Activated CD8-positive, alpha-beta T cell treated with anti-CD3 and anti-CD28 coated beads for 36 hours (primary cell): ENCODE measurements around the gene ABHD2. TPM values are rescaled to one million over a fixed set of nuclear protein-coding genes. Genes with fewer than 3 reads are reported as not detected.
"Not testable (repeated sequence)": the region's sequence is repeated elsewhere in the genome, so short reads cannot be mapped to it uniquely, and the experiment has no call there.

Experiments
- ATAC-seq: fragments of 200-7000 bp; cut with Tn5 transposase; one replicate; pipeline ENCODE4 v1.10.0; 2021; ENCODE audit warnings: mild to moderate bottlenecking, moderate library complexity
- CTCF ChIA-PET: fragments of 350-600 bp; sonication (Branson Sonifier 250); formaldehyde crosslinking; loops from one replicate; lab custom pipeline; 2021; ENCODE audit warnings: antibody characterized with exemption; lab: Charles Lee
- POLR2A ChIA-PET: fragments of 350-600 bp; sonication (Branson Sonifier 250); formaldehyde crosslinking; loops from one replicate; lab custom pipeline; 2021; ENCODE audit warnings: antibody characterized with exemption; lab: Charles Lee
- DNase-seq: peaks from one replicate; pipeline ENCODE4 v3.0.0-alpha.2; 2020
- H3K27ac Mint-ChIP-seq: one replicate; pipeline ENCODE4 v1.8.0; 2021; ENCODE audit warnings: mild to moderate bottlenecking, mixed read lengths
- H3K27me3 Mint-ChIP-seq: one replicate; pipeline ENCODE4 v1.8.0; 2021; ENCODE audit warnings: mixed read lengths
- H3K36me3 Mint-ChIP-seq: one replicate; pipeline ENCODE4 v1.8.0; 2021; ENCODE audit warnings: low read depth, mixed read lengths
- H3K4me1 Mint-ChIP-seq: one replicate; pipeline ENCODE4 v1.8.0; 2021; ENCODE audit warnings: low read depth, mixed read lengths
- H3K4me3 Mint-ChIP-seq: one replicate; pipeline ENCODE4 v1.8.0; 2021; ENCODE audit warnings: mild to moderate bottlenecking, moderate library complexity, mixed read lengths
- H3K9me3 Mint-ChIP-seq: one replicate; pipeline ENCODE4 v1.8.0; 2021; ENCODE audit warnings: mixed read lengths
- CTCF ChIP-seq: fragments of 200-600 bp; IDR thresholded peaks from one replicate; pipeline ENCODE4 v1.8.0; 2022; ENCODE audit warnings: antibody characterized with exemption, mild to moderate bottlenecking
- intact Hi-C: fragments of 100-400 bp; cut with micrococcal nuclease; formaldehyde crosslinking; loops from one replicate; pipeline ENCODE4 v1.10.0; 2022
- total RNA-seq, 2 experiments: library from RNA; stranded (reverse); gene quantifications; one replicate each; pipeline ENCODE4 v1.2.3, GENCODE V29; 2021

The ABHD2 gene
- total RNA-seq, 2 experiments from 2014 or later: 36.8 to 38.9 TPM

DNA sequence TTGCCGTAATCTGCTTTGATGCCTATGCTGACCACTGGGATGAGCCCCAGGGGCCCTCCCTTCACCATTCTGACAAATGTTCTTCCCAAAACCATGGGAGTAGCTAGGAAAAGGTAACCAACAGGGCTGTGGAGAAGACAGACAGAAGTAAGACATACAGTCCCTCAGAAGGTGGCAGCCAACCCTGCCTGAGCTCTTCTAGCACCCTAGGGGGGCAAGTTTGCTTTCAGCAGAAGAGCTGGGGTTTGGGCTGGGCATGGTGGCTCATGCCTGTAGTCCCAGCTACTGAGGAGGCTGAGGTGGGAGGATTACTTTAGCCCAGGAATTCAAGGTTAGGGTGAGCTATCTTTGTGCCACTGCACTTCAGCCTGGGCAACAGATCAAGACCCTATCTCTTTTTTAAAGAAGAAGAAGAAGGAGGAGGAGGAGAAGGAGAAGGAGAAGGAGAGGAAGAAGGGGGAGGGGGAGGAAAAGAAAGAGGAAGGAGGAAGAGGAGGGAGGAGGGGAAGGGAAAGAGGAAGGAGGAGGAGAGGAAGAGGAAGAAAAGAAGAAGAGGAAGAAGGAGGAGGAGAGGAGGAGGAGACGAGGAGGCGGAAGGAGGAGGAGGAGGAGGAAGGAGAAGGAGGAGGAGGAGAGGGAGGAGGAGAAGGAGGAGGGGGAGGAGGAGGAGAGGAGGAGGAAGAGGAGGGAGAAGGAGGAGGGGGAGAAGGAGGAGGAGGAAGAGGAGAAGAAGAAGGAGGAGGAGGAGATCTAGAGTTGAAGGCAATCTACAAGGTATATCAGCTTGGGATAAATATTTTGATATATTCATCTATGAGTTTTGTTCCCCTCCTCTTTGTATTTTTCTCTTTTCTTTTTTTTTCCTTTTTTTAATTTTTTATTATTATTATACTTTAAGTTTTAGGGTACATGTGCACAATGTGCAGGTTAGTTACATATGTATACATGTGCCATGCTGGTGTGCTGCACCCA lies 44.9 kb upstream of the ABHD2 start:
- ATAC-seq: no peak
- no peak overlapping the region for H3K27ac Mint-ChIP-seq
- H3K9me3 Mint-ChIP-seq: no peaks in the 10 kb centered on the region
- peaks cover 2% of the 10 kb centered on the region for H3K4me1 Mint-ChIP-seq
- ChIA-PET CTCF (interaction anchor here (0.6 to 1.1 kb wide), 3 partner anchors 15 to 345 kb away, joined by 3 to 4 read pairs (median 4); no protein-coding TSS in a partner anchor), POLR2A (interaction anchor here (0.8 kb wide), 1 partner anchor 17 kb away, joined by 4 read pairs; no protein-coding TSS in a partner anchor)
- intact Hi-C loops: no loop called here
- no peaks in the 10 kb centered on the region for H3K36me3 Mint-ChIP-seq
- DNase-seq: no peak
- no peak overlapping the region for H3K4me3 Mint-ChIP-seq
- H3K27me3 Mint-ChIP-seq: peaks cover 4% of the 10 kb centered on the region
- no peak for TF ChIP-seq CTCF

- DNase-seq, CTCF ChIA-PET, intact Hi-C loops, H3K27me3 Mint-ChIP-seq, H3K9me3 Mint-ChIP-seq, H3K4me3 Mint-ChIP-seq, POLR2A ChIA-PET, H3K36me3 Mint-ChIP-seq, ATAC-seq, H3K27ac Mint-ChIP-seq: not testable (repeated sequence)
- peaks cover 11% of the 10 kb centered on the region for H3K4me1 Mint-ChIP-seq
Measured at GRCh38 chr15:89049016-89049666, 39.1 kb upstream of the ABHD2 start.

DNA sequence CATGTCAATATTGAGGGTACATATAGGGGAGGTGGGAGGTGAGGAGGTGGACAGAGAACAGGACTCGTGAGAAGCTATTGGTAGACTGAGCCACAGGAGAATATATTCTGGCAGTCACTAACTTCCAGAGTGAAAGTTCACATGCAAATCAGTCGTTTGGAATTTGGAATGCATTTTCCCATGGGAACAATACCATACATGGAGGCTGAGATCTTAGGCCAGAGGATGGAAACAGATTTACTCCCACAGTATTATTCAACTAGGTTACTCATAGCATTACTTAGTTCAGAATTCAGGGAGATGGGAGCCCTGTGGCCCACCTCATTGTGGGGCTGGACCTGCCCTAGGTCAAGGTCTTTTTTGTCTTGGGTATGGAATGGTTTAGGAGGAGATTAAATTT lies 36.4 kb upstream of the ABHD2 start:
- Mint-ChIP-seq H3K9me3 (no peaks in the 10 kb centered on the region), H3K27ac (no peak overlapping the region), H3K27me3 (no peaks in the 10 kb centered on the region), H3K4me3 (no peak overlapping the region), H3K36me3 (no peaks in the 10 kb centered on the region), H3K4me1 (peaks cover 11% of the 10 kb centered on the region)
- intact Hi-C loops: no loop called here
- no peak for DNase-seq
- no peak for ATAC-seq
- no peak for TF ChIP-seq CTCF
- POLR2A ChIA-PET: no interaction called here
- CTCF ChIA-PET: interaction anchor here (1.1 to 2.4 kb wide), 4 partner anchors 37 to 126 kb away, joined by 3 to 7 read pairs (median 4); no protein-coding TSS in a partner anchor

- POLR2A ChIA-PET: no interaction called here
- Mint-ChIP-seq H3K9me3 (no peaks in the 10 kb centered on the region), H3K27ac (no peak overlapping the region), H3K36me3 (no peaks in the 10 kb centered on the region), H3K4me1 (peaks cover 15% of the 10 kb centered on the region), H3K4me3 (no peak overlapping the region), H3K27me3 (no peaks in the 10 kb centered on the region)
- intact Hi-C loops: no loop called here
- DNase-seq: no peak
- CTCF ChIA-PET: interaction anchor here (1.3 to 2.4 kb wide), 3 partner anchors 77 to 125 kb away, joined by 3 to 7 read pairs (median 4); no protein-coding TSS in a partner anchor
- TF ChIP-seq CTCF: no peak
- ATAC-seq: no peak
Measured at GRCh38 chr15:89052474-89052873, 35.8 kb upstream of the ABHD2 start.

GRCh38 chr15:89054873-89055272 lies 33.4 kb upstream of the ABHD2 start:
- H3K27me3 Mint-ChIP-seq: peaks cover 1% of the 10 kb centered on the region
- ATAC-seq (no peak), DNase-seq (no peak)
- no peaks in the 10 kb centered on the region for H3K36me3 Mint-ChIP-seq
- ChIA-PET CTCF (interaction anchor here (1.0 to 9.5 kb wide), 6 partner anchors 75 to 152 kb away, joined by 3 to 262 read pairs (median 6); no protein-coding TSS in a partner anchor), POLR2A (interaction anchor here (0.6 kb wide), 1 partner anchor 89 kb away, joined by 4 read pairs; no protein-coding TSS in a partner anchor)
- H3K27ac Mint-ChIP-seq: no peak overlapping the region
- H3K4me1 Mint-ChIP-seq: peaks cover 10% of the 10 kb centered on the region
- H3K9me3 Mint-ChIP-seq: no peaks in the 10 kb centered on the region
- intact Hi-C loops: no loop called here
- H3K4me3 Mint-ChIP-seq: no peak overlapping the region
- no peak for TF ChIP-seq CTCF
